T-helper 22 cell (primary cell): ENCODE data around the gene KIFC3.
A peak's percentile ranks its signal among the peaks of the same experiment; 100 is the strongest.
"Not testable (repeated sequence)": the region's sequence is repeated elsewhere in the genome, so short reads cannot be mapped to it uniquely, and the experiment has no call there.

ENCODE experiments used
- DNase-seq: peaks from one replicate; pipeline ENCODE4 v3.0.0-alpha.2; 2020; ENCODE audit warnings: low read depth

The KIFC3 gene

DNA sequence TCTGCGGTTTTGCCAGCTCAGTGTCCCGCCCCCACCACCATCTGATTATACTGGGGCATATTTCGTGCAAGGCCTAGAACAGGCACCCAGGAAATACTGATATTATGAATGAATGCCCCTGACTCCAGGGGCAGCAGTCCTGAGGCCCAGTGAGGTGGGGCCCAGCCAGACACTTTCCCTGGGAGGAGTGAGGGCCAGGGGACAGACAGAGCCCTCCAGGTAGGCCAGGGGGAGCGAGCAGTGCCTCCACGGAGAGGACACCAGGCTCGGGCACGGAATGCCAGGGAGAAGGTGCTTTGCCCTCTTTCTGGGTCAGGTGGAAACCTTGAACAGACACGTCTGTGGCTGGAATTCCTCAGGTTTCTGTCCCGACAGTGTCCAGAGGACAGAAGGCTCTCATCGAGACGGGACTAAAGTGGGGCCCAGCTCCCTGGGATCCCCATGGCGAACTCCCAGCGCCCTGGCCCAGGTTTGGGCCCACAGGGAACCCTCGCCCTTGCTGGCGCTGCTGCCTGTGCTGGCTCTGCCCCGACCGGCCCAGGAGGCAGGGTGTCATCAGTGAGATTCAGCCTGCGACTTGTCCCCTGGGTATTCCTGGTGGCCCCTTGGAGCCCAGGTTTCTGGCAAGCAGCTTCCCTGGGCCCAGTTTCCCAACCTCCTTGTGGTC lies 62.4 kb downstream of the KIFC3 start:
- DNase-seq = no peak

DNA sequence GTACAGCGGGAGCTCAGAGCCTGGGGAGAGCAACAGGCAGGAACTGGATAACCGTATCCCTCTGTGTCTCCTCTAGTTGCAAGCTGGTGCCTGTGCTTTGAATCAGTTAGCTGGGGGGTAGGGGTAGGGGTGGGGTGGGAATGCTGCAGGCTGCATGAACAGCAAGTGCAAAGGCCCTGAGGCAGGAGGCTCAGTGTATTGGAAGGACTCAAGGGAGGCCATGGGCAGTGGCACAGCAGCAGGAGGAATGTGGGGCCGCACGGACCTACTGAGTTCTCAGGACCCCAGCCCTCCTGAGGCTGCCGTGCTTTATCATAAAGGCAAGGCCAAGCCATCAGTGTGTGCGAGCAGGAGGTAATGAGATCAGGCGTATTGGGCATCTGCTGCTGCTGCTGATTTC lies 63.4 kb downstream of the KIFC3 start:
- DNase-seq = no peak

GRCh38 chr16:57736419-57737351 lies 65.6 kb downstream of the KIFC3 start:
- peak; percentile 13 for DNase-seq

DNA sequence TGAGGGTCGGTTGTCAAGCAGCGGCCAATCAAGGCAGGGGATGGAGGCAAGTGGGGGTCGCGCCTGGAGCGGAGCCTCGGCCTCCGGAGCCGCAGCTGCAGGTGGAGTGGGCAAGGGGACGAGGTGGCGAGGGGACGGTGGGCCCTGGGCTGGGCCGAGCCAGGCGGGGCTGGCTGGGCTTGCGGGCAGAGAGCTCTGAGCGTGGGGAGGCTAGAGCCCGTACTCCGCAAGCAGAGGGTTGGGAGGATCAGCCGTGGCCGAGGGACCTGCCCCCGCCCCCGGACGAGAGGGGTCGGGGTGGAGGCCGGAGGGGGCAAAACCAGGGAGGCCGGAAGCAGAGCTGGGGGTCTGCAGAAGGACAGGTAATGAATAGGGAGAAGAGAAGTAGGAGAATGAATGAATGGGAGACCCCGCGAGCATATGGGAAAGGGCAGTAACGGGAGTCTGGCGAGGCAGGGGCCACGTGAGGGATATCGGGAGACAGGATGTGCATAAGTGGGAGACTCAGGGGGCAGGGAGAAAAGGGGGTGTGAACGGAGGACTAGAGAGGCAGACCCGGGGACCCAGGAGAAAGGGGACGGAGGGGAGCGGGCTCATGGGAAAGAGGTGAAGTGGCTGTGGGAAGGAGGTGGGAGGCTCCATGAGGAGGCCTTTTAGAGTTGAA lies 66.4 kb downstream of the KIFC3 start, which contains the start of gene KATNB1:
KATNB1 (plus strand) TSS at position 16 of the 664 bp plus-strand sequence. CDS start 1,474 bp downstream, outside the sequence.
- DNase-seq = no peak

DNA sequence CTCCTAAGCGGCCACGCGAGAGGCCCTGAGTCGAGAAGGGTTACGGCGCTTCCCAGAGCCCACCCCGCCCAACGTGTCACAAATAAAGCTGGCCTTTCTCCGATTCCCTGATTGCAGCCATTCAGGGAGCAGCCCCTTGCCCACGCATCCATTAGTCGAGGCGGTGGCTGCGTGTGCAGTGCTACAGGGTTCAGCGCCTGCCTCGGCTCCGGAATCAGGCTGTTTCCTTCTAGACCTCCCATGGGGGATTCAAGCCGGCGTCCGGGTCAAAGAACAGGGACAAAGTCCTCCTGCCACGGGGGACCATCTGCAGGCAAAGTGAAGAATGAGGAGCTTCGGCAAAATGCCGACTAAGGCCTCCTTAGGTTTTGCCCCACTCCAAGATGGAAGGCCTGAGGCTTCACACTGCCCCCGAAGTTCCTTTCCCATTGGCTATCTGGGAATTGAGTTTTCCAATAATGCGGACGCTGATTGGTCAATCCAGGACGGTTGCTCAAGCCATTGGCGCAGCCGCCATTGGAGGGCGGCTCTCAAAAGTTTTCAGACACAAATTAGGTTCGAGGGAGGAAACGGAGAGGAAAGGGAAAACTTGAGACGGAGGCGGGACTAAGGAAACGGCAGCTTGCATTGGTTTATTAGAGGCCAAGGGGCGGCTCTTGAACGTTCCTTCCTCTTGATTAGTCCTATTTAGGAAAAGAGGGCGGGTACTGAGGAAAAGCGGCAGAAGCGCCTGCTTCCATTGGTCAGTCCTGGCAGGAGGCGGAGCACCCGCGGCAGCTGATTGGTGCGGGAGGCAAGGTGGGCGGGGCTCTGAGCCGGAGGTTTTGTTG lies 67.2 kb downstream of the KIFC3 start:
- DNase-seq = peak; percentile 96

- no peak for DNase-seq
Observed at GRCh38 chr16:57734308-57734924, 67.9 kb downstream of the KIFC3 start.

- no peak for DNase-seq
Observed at GRCh38 chr16:57732714-57733113, 69.6 kb downstream of the KIFC3 start.

DNA sequence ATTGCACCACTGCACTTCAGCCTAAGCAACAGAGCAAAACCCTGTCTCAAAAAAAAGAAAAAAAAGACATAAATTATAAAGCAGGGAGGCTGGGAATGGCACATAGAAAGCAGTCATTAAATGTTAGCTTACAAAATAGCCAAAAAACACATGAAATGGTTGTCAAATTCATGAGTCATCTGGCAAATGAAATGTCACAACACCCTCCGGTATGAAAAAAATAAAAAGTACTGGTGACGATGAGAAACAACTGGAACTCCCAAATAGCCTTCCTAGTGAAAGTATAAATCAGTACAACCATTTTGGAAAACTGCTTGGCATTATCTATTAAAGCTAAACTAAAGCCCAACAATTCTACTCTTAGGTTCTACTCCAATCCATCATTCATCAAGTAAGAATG lies 70.3 kb downstream of the KIFC3 start:
- no peak for DNase-seq

- DNase-seq = no peak
Observed at GRCh38 chr16:57730771-57731730, 71.2 kb downstream of the KIFC3 start.

DNA sequence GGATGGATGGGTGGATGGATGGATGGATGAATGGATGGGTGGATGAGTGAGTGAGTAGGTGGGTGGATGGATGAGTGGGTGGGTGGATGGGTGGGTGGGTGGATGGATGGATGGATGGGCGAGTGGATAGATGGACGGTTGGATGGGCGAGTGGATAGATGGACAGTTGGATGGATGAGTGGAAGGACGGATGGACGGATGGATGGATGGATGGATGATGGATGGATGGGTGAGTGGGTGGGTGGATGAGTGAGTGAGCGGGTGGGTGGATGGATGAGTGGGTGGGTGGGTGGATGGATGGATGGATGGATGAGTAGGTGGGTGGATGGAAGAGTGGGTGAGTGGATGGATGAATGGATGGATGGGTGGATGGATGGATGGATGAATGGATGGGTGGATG lies 72.4 kb downstream of the KIFC3 start:
- not testable (repeated sequence) for DNase-seq

GRCh38 chr16:57729182-57729484 lies 73.2 kb downstream of the KIFC3 start:
- DNase-seq = no peak

GRCh38 chr16:57728336-57729181 lies 73.7 kb downstream of the KIFC3 start:
- no peak for DNase-seq

DNA sequence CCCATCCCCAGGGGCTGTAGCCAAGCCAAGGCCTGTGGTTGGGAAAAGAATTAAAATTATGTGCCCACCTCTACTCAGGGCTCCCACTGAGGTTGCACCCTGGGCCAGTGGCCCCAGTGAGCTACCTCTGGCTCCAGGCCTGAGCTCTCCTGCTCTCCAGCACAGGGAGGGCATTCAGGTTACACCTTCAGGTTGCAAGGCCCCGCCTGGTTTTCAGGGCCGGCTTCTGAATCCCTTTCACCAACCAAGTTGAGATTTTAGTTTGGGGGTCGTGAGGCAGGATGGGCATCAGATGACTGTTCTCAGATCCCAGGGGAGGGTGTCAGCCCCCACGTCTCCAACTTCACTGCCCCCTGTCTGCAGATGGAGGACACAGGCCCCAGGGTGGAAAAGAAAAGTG lies 74.7 kb downstream of the KIFC3 start:
- no peak for DNase-seq

GRCh38 chr16:57726433-57726947 lies 75.8 kb downstream of the KIFC3 start:
- no peak for DNase-seq

GRCh38 chr16:57725976-57726375 lies 76.3 kb downstream of the KIFC3 start:
- no peak for DNase-seq

DNA sequence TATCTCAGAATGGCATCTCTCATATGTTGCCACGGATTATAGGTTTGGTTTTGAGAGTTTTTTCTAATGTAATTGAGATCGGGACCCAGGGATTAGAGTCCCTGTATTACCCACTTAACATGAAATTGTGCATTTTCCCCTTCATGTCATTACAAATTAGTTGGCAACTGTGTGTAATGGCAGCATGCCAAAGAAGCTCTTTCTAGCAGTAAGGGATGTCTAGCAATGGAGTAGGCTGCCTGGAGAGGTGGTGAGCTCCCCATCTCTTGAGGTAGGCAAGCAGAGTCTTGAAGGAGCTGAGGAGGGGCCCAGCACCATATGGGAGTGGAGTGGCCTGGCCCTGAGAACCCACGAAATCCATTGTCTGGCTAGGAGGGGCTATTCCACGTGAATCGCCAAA lies 76.7 kb downstream of the KIFC3 start:
- DNase-seq = no peak

DNA sequence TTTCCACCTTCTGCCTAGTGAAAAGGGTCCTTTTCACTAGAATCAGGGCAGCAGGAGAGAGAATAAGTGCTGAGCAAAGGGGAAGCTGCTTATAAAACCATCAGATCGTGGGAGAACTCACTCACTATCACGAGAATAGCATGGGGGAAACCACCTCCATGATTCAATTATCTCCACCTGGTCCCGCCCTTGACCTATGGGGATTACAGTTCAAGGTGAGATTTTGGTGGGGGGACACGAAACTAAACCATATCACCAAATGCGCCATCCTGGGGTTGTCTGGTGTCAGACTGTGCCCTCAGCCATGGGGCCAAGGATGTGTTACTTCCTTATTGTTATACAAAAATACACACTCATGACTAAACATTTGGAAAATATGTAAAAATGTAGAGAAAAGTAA lies 77.1 kb downstream of the KIFC3 start:
- no peak for DNase-seq

- DNase-seq = no peak
Observed at GRCh38 chr16:57724531-57724930, 77.8 kb downstream of the KIFC3 start.

GRCh38 chr16:57723170-57723569 lies 79.1 kb downstream of the KIFC3 start:
- no peak for DNase-seq
